Liver (tissue), 3 donors: ENCODE measurements around the gene AGTRAP.

Source experiments
- CTCF ChIP-seq: fragments of 150-350 bp; IDR thresholded peaks from 2 replicates; pipeline ENCODE4 v1.5.1; 2017; ENCODE audit warnings: improper control_type of control experiment, low read depth, low read length; ENCODE audit not compliant: missing input control
- RXRA ChIP-seq, 2 donors: IDR thresholded peaks; 2 replicates each; pipeline ENCODE4 v1.6.1; 2017 to 2018; ENCODE audit warnings: antibody characterized with exemption in 2 of 2, mild to moderate bottlenecking in 1 of 2
- ZBTB33 ChIP-seq: IDR thresholded peaks from 2 replicates; pipeline ENCODE4 v1.6.1; 2016; ENCODE audit warnings: antibody characterized with exemption
- donor health status: healthy.
- donor health status: healthy.

GRCh38 chr1:11788549-11789053, 52.7 kb downstream of the AGTRAP start:
- TF ChIP-seq CTCF = no peak
- TF ChIP-seq ZBTB33 = no peak
- no peak for TF ChIP-seq RXRA (IDR thresholded peaks at IDR 0.05)
